ENCODE results near the gene VPS36. TPM values are rescaled to one million over a fixed set of nuclear protein-coding genes. Genes with fewer than 3 reads are reported as not detected.

Gene VPS36
- total and polyA plus RNA-seq, 2 of the 13 experiments (the other 11 are each of a cell fraction or from before 2014, with no cell fraction given): 17.2 to 22.4 TPM

DNA sequence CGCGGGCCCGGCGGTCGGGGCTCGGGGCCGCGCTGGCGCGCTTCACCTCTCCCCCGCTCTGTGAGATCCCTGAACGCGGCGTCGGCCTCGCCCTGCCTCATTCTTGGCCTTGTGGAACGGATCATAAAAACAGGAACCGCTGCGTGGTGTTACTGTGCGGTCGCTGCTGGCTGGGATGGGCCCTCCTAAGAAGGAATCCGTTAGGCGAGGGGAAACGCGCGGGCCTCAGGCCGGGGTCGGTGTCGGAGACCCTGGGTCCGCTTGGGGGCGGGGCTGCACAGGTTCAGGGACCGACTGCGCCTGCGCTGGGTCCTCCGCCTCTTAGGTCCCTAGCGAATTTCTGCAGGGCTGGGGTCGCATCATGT lies 5.2 kb upstream of the VPS36 start (continued):
- TF ChIP-seq ASH2L (IDR thresholded peaks at IDR 0.05; ENCODE audit: insufficient read length, low read depth, low read length) (peak; percentile 90), ZNF724P (CRISPR knock-in tag; IDR thresholded peaks at IDR 0.05; ENCODE audit: borderline replicate concordance) (no peak), ZNF501 (CRISPR knock-in tag; IDR thresholded peaks at IDR 0.05) (0 out of 2 replicates have a peak, but pooled peaks have one; percentile 12), RNF2 (conservative IDR thresholded peaks at IDR 0.05; ENCODE audit: low read depth) (no peak), ZNF205 (CRISPR knock-in tag; IDR thresholded peaks at IDR 0.05) (no peak; the same call in 1 of the 2 replicates), GATAD1 (CRISPR knock-in tag; IDR thresholded peaks at IDR 0.05) (no peak), ZBTB8A (CRISPR knock-in tag; IDR thresholded peaks at IDR 0.05; ENCODE audit: borderline replicate concordance, low read depth) (no peak), ZNF382 (CRISPR knock-in tag; IDR thresholded peaks at IDR 0.05; ENCODE audit: borderline replicate concordance) (no peak), MBNL3 (CRISPR knock-in tag; conservative IDR thresholded peaks at IDR 0.05) (no peak), CHCHD3 (CRISPR knock-in tag; IDR thresholded peaks at IDR 0.05) (0 out of 2 replicates have a peak, but pooled peaks have one; percentile 4), SALL2 (CRISPR knock-in tag; IDR thresholded peaks at IDR 0.05) (0 out of 2 replicates have a peak, but pooled peaks have one; percentile 4), MIXL1 (CRISPR knock-in tag; IDR thresholded peaks at IDR 0.05) (no peak)
- TF ChIP-seq, protein P1, sequence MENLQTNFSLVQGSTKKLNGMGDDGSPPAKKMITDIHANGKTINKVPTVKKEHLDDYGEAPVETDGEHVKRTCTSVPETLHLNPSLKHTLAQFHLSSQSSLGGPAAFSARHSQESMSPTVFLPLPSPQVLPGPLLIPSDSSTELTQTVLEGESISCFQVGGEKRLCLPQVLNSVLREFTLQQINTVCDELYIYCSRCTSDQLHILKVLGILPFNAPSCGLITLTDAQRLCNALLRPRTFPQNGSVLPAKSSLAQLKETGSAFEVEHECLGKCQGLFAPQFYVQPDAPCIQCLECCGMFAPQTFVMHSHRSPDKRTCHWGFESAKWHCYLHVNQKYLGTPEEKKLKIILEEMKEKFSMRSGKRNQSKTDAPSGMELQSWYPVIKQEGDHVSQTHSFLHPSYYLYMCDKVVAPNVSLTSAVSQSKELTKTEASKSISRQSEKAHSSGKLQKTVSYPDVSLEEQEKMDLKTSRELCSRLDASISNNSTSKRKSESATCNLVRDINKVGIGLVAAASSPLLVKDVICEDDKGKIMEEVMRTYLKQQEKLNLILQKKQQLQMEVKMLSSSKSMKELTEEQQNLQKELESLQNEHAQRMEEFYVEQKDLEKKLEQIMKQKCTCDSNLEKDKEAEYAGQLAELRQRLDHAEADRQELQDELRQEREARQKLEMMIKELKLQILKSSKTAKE (CRISPR knock-in tag; IDR thresholded peaks at IDR 0.05; ENCODE audit: borderline replicate concordance): no peak
- TF ChIP-seq, protein P2, sequence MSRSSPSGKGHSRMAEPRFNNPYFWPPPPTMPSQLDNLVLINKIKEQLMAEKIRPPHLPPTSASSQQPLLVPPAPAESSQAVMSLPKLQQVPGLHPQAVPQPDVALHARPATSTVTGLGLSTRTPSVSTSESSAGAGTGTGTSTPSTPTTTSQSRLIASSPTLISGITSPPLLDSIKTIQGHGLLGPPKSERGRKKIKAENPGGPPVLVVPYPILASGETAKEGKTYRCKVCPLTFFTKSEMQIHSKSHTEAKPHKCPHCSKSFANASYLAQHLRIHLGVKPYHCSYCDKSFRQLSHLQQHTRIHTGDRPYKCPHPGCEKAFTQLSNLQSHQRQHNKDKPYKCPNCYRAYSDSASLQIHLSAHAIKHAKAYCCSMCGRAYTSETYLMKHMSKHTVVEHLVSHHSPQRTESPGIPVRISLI (CRISPR knock-in tag; IDR thresholded peaks at IDR 0.05; ENCODE audit: borderline replicate concordance): no peak
- TF ChIP-seq, protein P3, sequence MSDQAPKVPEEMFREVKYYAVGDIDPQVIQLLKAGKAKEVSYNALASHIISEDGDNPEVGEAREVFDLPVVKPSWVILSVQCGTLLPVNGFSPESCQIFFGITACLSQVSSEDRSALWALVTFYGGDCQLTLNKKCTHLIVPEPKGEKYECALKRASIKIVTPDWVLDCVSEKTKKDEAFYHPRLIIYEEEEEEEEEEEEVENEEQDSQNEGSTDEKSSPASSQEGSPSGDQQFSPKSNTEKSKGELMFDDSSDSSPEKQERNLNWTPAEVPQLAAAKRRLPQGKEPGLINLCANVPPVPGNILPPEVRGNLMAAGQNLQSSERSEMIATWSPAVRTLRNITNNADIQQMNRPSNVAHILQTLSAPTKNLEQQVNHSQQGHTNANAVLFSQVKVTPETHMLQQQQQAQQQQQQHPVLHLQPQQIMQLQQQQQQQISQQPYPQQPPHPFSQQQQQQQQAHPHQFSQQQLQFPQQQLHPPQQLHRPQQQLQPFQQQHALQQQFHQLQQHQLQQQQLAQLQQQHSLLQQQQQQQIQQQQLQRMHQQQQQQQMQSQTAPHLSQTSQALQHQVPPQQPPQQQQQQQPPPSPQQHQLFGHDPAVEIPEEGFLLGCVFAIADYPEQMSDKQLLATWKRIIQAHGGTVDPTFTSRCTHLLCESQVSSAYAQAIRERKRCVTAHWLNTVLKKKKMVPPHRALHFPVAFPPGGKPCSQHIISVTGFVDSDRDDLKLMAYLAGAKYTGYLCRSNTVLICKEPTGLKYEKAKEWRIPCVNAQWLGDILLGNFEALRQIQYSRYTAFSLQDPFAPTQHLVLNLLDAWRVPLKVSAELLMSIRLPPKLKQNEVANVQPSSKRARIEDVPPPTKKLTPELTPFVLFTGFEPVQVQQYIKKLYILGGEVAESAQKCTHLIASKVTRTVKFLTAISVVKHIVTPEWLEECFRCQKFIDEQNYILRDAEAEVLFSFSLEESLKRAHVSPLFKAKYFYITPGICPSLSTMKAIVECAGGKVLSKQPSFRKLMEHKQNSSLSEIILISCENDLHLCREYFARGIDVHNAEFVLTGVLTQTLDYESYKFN (CRISPR knock-in tag; conservative IDR thresholded peaks at IDR 0.05): no peak
- TF ChIP-seq, protein P4, sequence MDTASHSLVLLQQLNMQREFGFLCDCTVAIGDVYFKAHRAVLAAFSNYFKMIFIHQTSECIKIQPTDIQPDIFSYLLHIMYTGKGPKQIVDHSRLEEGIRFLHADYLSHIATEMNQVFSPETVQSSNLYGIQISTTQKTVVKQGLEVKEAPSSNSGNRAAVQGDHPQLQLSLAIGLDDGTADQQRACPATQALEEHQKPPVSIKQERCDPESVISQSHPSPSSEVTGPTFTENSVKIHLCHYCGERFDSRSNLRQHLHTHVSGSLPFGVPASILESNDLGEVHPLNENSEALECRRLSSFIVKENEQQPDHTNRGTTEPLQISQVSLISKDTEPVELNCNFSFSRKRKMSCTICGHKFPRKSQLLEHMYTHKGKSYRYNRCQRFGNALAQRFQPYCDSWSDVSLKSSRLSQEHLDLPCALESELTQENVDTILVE (CRISPR knock-in tag; IDR thresholded peaks at IDR 0.05): no peak
- TF ChIP-seq, protein P5, sequence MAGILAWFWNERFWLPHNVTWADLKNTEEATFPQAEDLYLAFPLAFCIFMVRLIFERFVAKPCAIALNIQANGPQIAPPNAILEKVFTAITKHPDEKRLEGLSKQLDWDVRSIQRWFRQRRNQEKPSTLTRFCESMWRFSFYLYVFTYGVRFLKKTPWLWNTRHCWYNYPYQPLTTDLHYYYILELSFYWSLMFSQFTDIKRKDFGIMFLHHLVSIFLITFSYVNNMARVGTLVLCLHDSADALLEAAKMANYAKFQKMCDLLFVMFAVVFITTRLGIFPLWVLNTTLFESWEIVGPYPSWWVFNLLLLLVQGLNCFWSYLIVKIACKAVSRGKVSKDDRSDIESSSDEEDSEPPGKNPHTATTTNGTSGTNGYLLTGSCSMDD (CRISPR knock-in tag; IDR thresholded peaks at IDR 0.05): no peak
- TF ChIP-seq, protein P6, sequence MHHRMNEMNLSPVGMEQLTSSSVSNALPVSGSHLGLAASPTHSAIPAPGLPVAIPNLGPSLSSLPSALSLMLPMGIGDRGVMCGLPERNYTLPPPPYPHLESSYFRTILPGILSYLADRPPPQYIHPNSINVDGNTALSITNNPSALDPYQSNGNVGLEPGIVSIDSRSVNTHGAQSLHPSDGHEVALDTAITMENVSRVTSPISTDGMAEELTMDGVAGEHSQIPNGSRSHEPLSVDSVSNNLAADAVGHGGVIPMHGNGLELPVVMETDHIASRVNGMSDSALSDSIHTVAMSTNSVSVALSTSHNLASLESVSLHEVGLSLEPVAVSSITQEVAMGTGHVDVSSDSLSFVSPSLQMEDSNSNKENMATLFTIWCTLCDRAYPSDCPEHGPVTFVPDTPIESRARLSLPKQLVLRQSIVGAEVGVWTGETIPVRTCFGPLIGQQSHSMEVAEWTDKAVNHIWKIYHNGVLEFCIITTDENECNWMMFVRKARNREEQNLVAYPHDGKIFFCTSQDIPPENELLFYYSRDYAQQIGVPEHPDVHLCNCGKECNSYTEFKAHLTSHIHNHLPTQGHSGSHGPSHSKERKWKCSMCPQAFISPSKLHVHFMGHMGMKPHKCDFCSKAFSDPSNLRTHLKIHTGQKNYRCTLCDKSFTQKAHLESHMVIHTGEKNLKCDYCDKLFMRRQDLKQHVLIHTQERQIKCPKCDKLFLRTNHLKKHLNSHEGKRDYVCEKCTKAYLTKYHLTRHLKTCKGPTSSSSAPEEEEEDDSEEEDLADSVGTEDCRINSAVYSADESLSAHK (CRISPR knock-in tag; IDR thresholded peaks at IDR 0.05; ENCODE audit: borderline replicate concordance): no peak

All from HepG2 (cell line).